HepG2 (cell line): ENCODE results near the gene NOP9. TPM values are rescaled to one million over a fixed set of nuclear protein-coding genes. Genes with fewer than 3 reads are reported as not detected.

ENCODE experiments used
- ATAC-seq: fragments of 200-7000 bp; cut with Tn5 transposase; 3 replicates; pipeline ENCODE4 v1.9.1; 2020; ENCODE audit warnings: mild to moderate bottlenecking, moderate library complexity
- BruUV-seq: library from RNA; stranded (reverse); fragments of 400-500 nt; replicated peaks from 2 replicates; lab custom pipeline; 2021; lab: Mats Ljungman, UMichigan
- CTCF ChIA-PET: fragments of 300-600 bp; formaldehyde crosslinking; extraction: SDS; loops from one replicate; lab custom pipeline; 2021; ENCODE audit warnings: low total read pairs, inconsistent platforms, low intra/inter-chr PET ratio; lab: Yijun Ruan, JAX
- POLR2A ChIA-PET: fragments of 350-600 bp; sonication (Branson Sonifier 250); formaldehyde crosslinking; loops from one replicate; lab custom pipeline; 2020; ENCODE audit warnings: antibody characterized with exemption, inconsistent platforms; lab: Yijun Ruan, JAX
- DNase-seq: peaks from one replicate; pipeline ENCODE4 v3.0.0-alpha.2; 2015; ENCODE audit warnings: low spot score
- FAIRE-seq: peaks from 3 replicates; lab custom pipeline; 2011; peaks lifted over from hg19 to GRCh38; lab: Jason Lieb, UNC
- H2AFZ ChIP-seq: one replicate; pipeline ENCODE4 v1.6.1; 2011; ENCODE audit warnings: low read length, inconsistent platforms
- H3K27ac ChIP-seq: fragments of 300-600 bp; 3 replicates; pipeline ENCODE4 v1.8.0; 2011; ENCODE audit warnings: mixed run types, mild to moderate bottlenecking, mixed read lengths, low read length, inconsistent platforms; ENCODE audit not compliant: insufficient read depth; ENCODE audit errors: extremely low read length
- H3K27me3 ChIP-seq, 2 experiments: fragments of 200-600 bp in 1 of 2; 2 replicates in 1 of 2; 3 replicates in 1 of 2; pipeline versions ENCODE4 v1.6.0 to v1.8.0; 2011; ENCODE audit warnings: low read length in 2 of 2, mild to moderate bottlenecking in 2 of 2, moderate library complexity in 2 of 2, inconsistent platforms in 1 of 2; ENCODE audit not compliant: insufficient read depth in 2 of 2, control insufficient read depth in 1 of 2
- H3K36me3 ChIP-seq, 2 experiments: fragments of 200-600 bp in 1 of 2; replicated peaks in 1 of 2; 2 replicates in 1 of 2; 3 replicates in 1 of 2; pipeline versions ENCODE4 v1.5.1 to v1.8.0; 2011; ENCODE audit warnings: low read length in 2 of 2, inconsistent platforms in 1 of 2; ENCODE audit not compliant: insufficient read depth in 2 of 2, control insufficient read depth in 1 of 2
- H3K4me1 ChIP-seq: 2 replicates; pipeline ENCODE4 v1.5.1; 2012; ENCODE audit warnings: low read length, inconsistent platforms; ENCODE audit not compliant: insufficient read depth
- H3K4me2 ChIP-seq: 2 replicates; pipeline ENCODE4 v1.6.0; 2011; ENCODE audit warnings: low read depth, low read length, inconsistent platforms
- H3K4me3 ChIP-seq, 3 experiments: fragments of 200-600 bp in 1 of 3; sonication (generic), shearing (Covaris generic) in 1 of 3; replicated peaks in 1 of 3; 2 replicates each; pipeline ENCODE4 v1.5.1; 2011 to 2016; ENCODE audit warnings: low read length in 3 of 3, inconsistent platforms in 2 of 3, low read depth in 2 of 3, mild to moderate bottlenecking in 2 of 3, control low read depth in 1 of 3, mixed read lengths in 1 of 3; ENCODE audit not compliant: insufficient read depth in 1 of 3
- H3K79me2 ChIP-seq: one replicate; pipeline ENCODE4 v1.6.1; 2011; ENCODE audit warnings: low read length, inconsistent platforms; ENCODE audit not compliant: insufficient read depth
- H3K9ac ChIP-seq: 2 replicates; pipeline ENCODE4 v1.6.0; 2011; ENCODE audit warnings: mild to moderate bottlenecking, low read depth, low read length, inconsistent platforms; ENCODE audit not compliant: insufficient read depth
- H3K9me3 ChIP-seq: 2 replicates; pipeline ENCODE4 v1.5.1; 2012; ENCODE audit warnings: mild to moderate bottlenecking, low read length
- H4K20me1 ChIP-seq: 2 replicates; pipeline ENCODE4 v1.6.0; 2011; ENCODE audit warnings: inconsistent platforms, mild to moderate bottlenecking, low read length, moderate library complexity; ENCODE audit not compliant: insufficient read depth
- HIVEP1 ChIP-seq: sonication (generic); formaldehyde crosslinking; IDR thresholded peaks from 2 replicates; pipeline ENCODE4 v1.4.0; 2020; ENCODE audit warnings: mild to moderate bottlenecking, missing genetic modification reagents
- HOXA3 ChIP-seq: sonication (generic); formaldehyde crosslinking; IDR thresholded peaks from 2 replicates; pipeline ENCODE4 v1.5.0; 2020; ENCODE audit warnings: missing genetic modification reagents
- POLR2AphosphoS2 ChIP-seq: IDR thresholded peaks from 2 replicates; pipeline ENCODE4 v1.6.1; 2011; ENCODE audit warnings: low read depth, low read length, improper control_type of control experiment
- POLR2AphosphoS5 ChIP-seq: IDR thresholded peaks from 2 replicates; pipeline ENCODE4 v1.6.1; 2012; ENCODE audit warnings: low read depth, low read length
- RBM22 ChIP-seq: fragments of 200-400 bp; formaldehyde crosslinking; optimal IDR thresholded peaks from 2 replicates; pipeline ENCODE3; 2017; ENCODE audit warnings: mild to moderate bottlenecking, low read length, moderate library complexity
- RXRB ChIP-seq: IDR thresholded peaks from 2 replicates; pipeline ENCODE4 v1.6.1; 2016; ENCODE audit warnings: borderline replicate concordance, missing genetic modification reagents, missing compliant biosample characterization
- YEATS2 ChIP-seq: sonication (generic); formaldehyde crosslinking; IDR thresholded peaks from 2 replicates; pipeline ENCODE4 v1.4.0; 2020; ENCODE audit warnings: missing genetic modification reagents, borderline replicate concordance
- ZZZ3 ChIP-seq: sonication (generic); formaldehyde crosslinking; IDR thresholded peaks from 2 replicates; pipeline ENCODE4 v1.4.0; 2020; ENCODE audit warnings: missing genetic modification reagents, mild to moderate bottlenecking, borderline replicate concordance
- WGBS: methylation state at CpG from one replicate; pipeline ENCODE4 v1.1.6; 2017; ENCODE audit warnings: low lambda C conversion rate; 5-methylcytosine and 5-hydroxymethylcytosine counted together
- in situ Hi-C: cut with HindIII; loops from 2 replicates; pipeline ENCODE4 v1.10.0; 2017; ENCODE audit warnings: low pct_unique_long_range_greater_than_20kb; ENCODE audit not compliant: extremely low pct_ligation_motif_present
- intact Hi-C: fragments of 100-400 bp; cut with micrococcal nuclease; formaldehyde crosslinking; loops from one replicate; pipeline ENCODE4 v1.10.0; 2022; ENCODE audit not compliant: unreplicated experiment
- polyA plus RNA-seq, 8 experiments: library from polyadenylated mRNA; depleted of rRNA in 3 of 8; stranded (reverse) in 7 of 8; unstranded in 1 of 8; fragments of >200 nt; fragmentation: Illumina TruSeq in 4 of 8; extraction: Trizol in 4 of 8; gene quantifications; 2 replicates each; pipeline versions ENCODE4 v1.2.1 to v1.2.3, GENCODE V29; 2011 to 2016; ENCODE audit warnings: low read depth in 4 of 8, missing spikeins in 1 of 8, mixed read lengths in 1 of 8; ENCODE audit not compliant: insufficient read depth in 1 of 8
- total RNA-seq, 5 experiments: library from RNA; depleted of rRNA; stranded (reverse); fragments of >200 nt; fragmentation: Illumina TruSeq; extraction: Trizol; gene quantifications; 2 replicates each; pipeline ENCODE4 v1.2.3, GENCODE V29; 2016; ENCODE audit warnings: low read depth in 1 of 5
- TF ChIP-seq, protein P1 (sequence below): IDR thresholded peaks from 2 replicates; pipeline ENCODE4 v1.6.1; 2012; ENCODE audit warnings: inconsistent platforms

Gene NOP9
- total and polyA plus RNA-seq, 2 of the 13 experiments (the other 11 are each of a cell fraction or from before 2014, with no cell fraction given): 24.5 to 61.6 TPM

DNA sequence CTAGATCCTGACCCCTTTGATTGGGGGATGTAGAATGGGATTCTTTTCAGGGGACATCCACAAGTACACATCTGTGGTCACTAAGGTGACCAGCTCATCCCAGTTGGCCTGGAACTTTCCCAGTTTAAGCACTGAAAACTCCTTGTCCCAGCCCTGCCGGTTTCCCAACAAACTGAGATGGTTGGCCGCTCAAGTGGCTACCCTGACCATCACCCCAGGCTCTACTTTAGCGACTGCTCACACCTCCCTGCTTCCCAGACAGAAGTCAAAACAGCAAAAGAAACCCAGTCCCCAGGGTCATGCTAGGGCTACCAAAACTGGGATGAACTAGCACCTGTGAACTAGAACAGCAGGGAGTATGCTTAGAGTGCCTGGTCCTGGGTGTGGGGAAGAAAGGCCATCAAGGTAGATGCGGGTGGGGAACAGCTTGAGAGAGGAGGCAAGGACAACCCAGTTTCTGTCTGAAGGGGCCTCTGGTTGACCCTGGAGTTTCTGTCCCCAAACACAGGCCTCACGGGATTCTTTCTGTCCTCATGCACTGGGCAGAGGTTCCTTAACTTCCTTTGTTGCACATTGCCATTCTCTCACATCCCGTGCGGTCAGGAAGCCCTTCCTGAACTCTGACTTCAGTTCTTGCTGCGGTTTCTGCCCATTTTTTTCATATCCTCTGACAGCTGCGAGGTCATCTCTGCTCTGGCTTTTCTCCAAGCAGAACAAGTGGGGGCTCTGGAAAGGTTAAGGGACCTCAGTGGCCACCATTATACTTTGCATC lies 13.3 kb downstream of the NOP9 start:
- H3K36me3 ChIP-seq: 0 out of 5 replicates have a peak, but pooled peaks cover 0 to 1% of the 10 kb centered on the region in 2 experiments
- H3K27me3 ChIP-seq: peaks cover 0 to 13% of the 10 kb centered on the region in 2 experiments; a peak in 2 of 5 replicates
- no peak overlapping the region for H2AFZ ChIP-seq
- no peak overlapping the region for H3K27ac ChIP-seq
- no TSS peak for BruUV-seq
- ChIA-PET POLR2A (interaction anchor here (1.4 to 24.7 kb wide), 4 partner anchors 14 to 72 kb away, joined by 3 to 850 read pairs (median 112); partner anchors contain the start of genes DHRS1, GMPR2, NEDD8 and NOP9), CTCF (interaction anchor here (0.6 kb wide), 1 partner anchor 19 kb away, joined by 3 read pairs; no protein-coding TSS in a partner anchor)
- no peaks in the 10 kb centered on the region for H3K79me2 ChIP-seq
- no peaks in the 10 kb centered on the region for H3K9me3 ChIP-seq
- H3K4me3 ChIP-seq: no peak overlapping the region
- H4K20me1 ChIP-seq: no peaks in the 10 kb centered on the region
- in situ Hi-C loops (no loop called here), intact Hi-C loops (no loop called here)
- H3K4me2 ChIP-seq: no peak overlapping the region
- ATAC-seq: no peak
- no peak for DNase-seq
- no peak overlapping the region for H3K9ac ChIP-seq
- no peak for FAIRE-seq
- WGBS: 87% methylated on average over 9 of the region's 9 CpGs
- H3K4me1 ChIP-seq: peaks cover 60% of the 10 kb centered on the region
- TF ChIP-seq HIVEP1 (CRISPR knock-in tag) (peak; percentile 68; the same call in 1 of the 2 replicates), POLR2AphosphoS5 (peak; percentile 57), HOXA3 (CRISPR knock-in tag) (0 out of 2 replicates have a peak, but pooled peaks have one; percentile 4), ZZZ3 (CRISPR knock-in tag) (no peak), YEATS2 (CRISPR knock-in tag) (0 out of 2 replicates have a peak, but pooled peaks have one; percentile 31), RXRB (CRISPR knock-in tag) (no peak), POLR2AphosphoS2 (peak; percentile 63; the same call in 1 of the 2 replicates), RBM22 (peak; percentile 83)
- TF ChIP-seq, protein P1, sequence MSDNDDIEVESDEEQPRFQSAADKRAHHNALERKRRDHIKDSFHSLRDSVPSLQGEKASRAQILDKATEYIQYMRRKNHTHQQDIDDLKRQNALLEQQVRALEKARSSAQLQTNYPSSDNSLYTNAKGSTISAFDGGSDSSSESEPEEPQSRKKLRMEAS: no peak
